C1 segment of cervical spinal cord (tissue), 14 donors: Measurements from ENCODE around the gene SCFD2.

Source experiments
- DNase-seq, 14 donors: peaks; one replicate each; lab custom pipeline; 2025; lab: John Stamatoyannopoulos, UW

The SCFD2 gene

GRCh38 chr4:52931243-52931642 is 434.6 kb downstream of the SCFD2 start:
- no peak for DNase-seq

GRCh38 chr4:52926196-52926974 is 439.5 kb downstream of the SCFD2 start:
- DNase-seq, result no peak

DNA sequence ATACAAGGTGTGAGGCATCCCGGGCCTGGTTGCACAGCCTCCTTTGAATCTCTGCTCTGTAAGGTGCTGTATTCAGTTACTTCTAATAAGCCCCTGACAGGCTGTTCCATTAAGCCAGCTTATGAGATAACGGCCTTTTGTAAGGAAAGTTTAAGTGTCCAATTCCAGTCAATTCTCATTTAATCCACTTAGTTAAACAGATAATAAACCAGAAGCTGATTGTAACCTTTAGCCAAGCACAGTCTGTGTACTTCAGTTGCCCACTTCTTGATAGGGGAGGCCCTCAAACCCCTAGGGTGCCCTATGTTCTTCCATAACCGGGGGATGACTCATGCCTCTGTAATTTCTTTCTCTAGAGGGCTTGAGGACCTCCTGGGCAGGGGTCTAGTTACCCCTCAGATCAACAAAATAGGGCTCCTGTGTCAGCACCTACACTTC is 440.3 kb downstream of the SCFD2 start:
- no peak for DNase-seq

GRCh38 chr4:52919461-52919860 is 446.4 kb downstream of the SCFD2 start:
- DNase-seq, result peak in 2 of 14 donors; percentile 37 to 88

- DNase-seq, result no peak
Observed at GRCh38 chr4:52917817-52918216, 448.0 kb downstream of the SCFD2 start.

GRCh38 chr4:52915730-52916300 is 450.0 kb downstream of the SCFD2 start:
- DNase-seq, result no peak

DNA sequence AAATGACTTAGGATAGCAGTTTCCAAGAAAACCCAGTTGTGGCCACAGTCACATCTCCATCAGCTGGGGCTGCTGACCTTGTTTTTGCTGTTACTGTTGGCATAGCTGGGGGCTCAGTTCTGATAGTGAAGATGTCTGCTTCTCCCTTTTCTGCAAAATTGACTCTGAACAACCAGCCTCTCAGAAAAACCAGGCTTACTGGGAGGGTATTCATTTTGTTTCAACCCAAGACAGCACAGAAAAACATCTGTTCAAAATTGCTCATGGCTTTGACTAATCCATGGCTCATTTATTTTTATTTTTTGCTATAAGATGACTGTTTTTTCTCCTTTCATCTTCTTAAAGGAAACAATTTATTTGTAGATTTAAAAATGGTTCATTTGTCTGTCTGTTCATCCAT is 450.7 kb downstream of the SCFD2 start:
- DNase-seq, result no peak

DNA sequence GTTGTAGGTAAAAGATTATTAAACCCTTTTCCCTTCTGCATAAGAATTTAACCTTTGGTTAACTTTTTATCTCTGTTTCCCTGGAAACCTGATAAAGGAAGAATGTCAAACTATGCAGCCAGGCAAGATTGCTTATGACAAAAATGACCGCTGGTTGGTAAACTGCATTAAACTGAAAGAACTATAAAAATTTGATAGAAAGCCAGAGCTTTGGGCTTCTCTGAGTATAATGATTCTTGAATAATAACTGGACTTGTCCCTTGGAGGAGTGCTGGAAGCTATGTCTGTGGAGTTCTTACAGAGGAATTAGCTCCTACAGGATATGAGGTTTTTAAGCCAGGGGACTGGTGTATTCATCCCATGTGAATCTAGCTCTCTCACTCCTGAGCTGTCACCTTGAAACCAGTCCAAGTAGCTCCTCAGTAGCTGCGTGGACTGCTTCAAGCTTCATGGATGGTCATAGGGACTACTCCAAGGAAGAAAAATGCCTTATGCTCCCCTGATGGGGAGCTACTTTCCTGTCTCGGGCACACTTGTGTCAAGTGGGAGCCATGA is 451.7 kb downstream of the SCFD2 start:
- DNase-seq, result peak in 1 of 14 donors; percentile 15

DNA sequence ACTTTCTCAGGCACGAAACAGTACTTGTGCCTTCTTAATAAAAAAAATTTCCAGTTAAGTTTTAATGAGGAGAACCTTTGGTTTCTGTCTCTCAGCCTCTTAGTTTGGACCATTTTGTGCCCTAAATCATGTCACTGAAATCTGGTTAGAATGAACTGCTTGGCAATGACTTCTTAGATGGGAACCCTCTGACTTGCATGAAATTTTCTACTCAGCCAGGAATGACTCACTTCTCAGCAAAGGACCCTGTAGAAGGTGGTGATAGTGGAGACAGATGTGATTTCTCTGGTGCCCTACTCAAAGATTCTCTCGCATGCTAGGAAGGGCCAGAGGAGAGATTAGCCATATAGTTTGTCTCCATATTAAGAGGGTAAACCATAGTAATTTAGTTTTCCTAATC is 453.3 kb downstream of the SCFD2 start:
- DNase-seq, result no peak

DNA sequence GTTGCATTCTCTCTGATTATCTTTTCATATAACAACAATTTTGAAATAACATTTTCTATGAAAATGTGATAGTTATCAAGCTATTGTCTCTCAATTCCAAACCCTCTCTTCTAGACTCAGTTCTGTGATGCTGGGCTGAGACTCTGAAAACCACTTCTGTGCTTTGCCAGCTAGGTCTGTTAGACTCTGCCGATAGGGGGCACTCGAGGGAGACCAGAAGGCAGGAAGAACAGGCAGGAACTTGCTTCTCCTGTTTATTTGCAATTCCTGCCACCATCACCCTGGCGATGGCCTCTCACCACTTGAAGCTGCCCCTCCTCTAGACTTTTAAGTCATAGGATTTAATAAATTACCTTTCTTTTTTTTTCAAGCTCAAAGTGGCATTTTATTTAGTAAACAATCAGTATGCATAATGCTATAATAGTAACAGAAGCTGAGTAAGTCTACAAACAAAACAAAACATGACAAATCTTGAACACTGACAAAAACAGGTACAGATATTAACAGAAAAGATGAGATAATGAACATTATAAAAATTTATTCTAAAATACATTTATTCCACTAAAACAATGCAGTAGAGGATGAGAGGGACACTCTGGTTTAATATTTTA is 454.1 kb downstream of the SCFD2 start:
- peak in 8 of 14 donors; percentile 4 to 37 (median 15) for DNase-seq

DNA sequence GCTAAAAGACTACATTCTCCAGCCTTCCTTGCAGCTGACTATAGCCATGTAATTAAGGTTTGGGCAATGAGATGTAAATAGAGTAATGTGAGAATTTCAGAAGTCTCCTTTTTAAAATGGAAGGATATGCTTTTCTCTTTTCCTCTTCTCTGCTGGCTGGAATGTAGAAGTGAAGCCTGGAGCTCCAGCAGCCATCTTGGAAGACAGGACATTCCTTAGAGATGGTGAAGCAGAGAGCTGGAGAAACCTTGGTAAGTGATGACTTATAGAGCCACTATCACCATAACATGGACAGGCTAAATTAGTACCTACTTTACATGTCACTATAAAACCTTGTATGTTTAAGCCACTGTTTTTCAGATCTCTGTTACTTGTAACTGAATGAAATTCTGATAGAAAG is 455.7 kb downstream of the SCFD2 start:
- DNase-seq, result no peak

DNA sequence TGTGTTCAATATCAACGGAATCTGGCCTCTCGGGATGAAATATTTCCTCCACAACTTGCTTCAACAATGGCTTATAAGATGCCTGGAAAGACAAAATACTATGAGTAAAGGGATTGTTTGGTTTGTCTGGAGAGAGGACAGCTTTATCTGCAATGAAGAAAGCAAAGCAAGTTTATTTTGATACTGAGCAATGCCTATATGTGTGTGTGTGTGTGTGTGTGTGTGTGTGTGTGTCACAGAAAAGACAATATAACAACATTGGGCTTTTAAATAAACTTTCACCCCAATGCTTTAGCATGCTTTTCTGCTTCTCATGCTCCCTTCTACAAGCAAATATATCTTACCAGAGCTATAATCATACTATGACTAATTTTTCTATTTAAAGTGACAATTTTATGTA is 458.4 kb downstream of the SCFD2 start:
- DNase-seq, result no peak

GRCh38 chr4:52904421-52904820 is 461.4 kb downstream of the SCFD2 start:
- no peak for DNase-seq

GRCh38 chr4:52903273-52903672 is 462.6 kb downstream of the SCFD2 start:
- no peak for DNase-seq

- DNase-seq, result no peak
Observed at GRCh38 chr4:52894443-52894842, 471.4 kb downstream of the SCFD2 start.

DNA sequence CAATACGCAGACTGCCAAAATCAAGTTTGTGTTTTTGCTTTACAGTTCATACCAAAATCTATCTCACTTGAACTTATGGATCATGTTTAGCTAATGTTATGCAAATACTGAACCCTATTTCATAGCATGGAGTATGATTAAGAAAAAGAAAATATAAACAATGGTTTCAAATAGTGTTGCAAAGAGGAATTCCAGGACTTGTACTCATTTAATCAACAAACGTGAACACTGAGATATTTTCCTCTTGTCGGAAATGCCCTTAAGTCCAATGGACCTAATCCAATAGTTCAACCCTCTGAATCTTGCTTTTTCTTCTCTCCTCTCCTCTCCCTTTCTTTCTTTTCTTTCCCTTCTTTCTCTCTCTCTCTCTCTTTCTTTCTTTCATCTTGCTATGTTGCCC is 473.0 kb downstream of the SCFD2 start:
- no peak for DNase-seq

- no peak for DNase-seq
Observed at GRCh38 chr4:52891743-52892142, 474.1 kb downstream of the SCFD2 start.

DNA sequence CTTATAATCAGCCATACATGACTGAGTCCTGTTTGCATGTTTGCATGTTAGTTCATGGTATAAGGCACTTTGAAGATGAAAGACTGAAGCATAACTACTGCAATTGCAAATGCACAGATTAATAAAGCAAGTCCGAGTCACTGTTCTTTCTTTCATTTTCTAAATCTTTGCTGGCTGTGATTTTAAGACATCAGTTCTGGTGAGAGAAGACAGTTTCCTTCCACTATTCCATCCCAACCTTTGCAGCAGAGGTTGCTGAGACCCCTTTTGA is 475.4 kb downstream of the SCFD2 start:
- DNase-seq, result no peak

DNA sequence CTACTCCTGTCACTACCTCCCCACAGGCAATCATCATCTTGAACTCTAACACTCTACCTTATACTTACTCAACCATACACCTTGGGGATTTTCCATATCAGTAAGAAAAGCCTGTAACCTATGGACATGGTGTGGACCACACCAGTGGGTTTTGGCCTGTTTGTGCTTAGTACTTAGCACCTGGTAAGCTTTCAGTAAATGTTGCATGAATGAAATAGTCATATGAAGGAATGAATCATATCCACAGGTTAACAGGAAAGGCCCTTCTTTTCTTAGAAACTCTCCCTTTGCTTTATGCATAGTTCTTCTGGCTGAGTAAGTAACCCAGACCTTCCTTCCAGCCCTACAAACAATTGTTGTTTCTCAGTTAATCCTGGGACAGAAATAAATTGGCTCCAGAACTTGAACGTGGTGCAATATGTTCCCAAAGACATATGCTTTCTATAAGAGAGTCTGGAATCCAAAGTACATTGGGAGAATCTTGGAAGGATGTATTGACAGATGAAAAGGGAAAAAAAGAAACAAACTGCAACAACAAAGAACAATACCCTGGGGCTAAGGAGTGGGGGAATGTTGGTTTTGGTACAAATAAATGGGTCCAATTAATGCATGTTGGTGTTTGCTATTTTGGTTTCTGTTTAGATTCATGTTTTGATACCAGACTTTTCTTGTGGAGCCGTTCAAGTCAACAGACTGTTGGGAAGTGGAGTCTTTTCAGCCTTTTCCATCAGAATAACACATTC is 475.9 kb downstream of the SCFD2 start:
- no peak for DNase-seq

- DNase-seq, result no peak
Observed at GRCh38 chr4:52889354-52889753, 476.5 kb downstream of the SCFD2 start.

DNA sequence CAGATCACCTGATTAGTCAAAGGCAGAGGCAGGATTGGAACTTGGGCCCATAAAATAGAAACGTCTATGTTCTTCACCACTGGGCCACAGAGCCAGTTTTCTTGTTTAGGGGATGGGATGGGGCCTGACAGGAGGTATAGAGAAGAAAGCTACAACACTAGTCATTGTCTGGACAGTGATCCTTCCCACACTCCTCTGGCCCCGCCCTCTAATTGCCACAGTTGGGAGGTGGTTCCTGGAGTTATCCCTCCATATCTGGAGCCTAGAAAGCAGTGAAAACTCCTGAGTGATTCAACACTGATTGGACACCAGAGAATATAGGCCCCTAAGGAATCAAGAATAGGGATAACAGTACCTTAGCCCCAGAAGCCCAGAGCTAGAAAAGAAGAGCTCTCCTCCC is 480.9 kb downstream of the SCFD2 start:
- DNase-seq, result no peak
